HG02970 (cell line): ENCODE data around the gene CALCOCO1.
A peak's percentile ranks its signal among the peaks of the same experiment; 100 is the strongest.
"Not testable (repeated sequence)": the region's sequence is repeated elsewhere in the genome, so short reads cannot be mapped to it uniquely, and the experiment has no call there.

Source experiments
- ATAC-seq: cut with Tn5 transposase; IDR thresholded peaks from one replicate; pipeline ENCODE4 v1.9.1; 2021; ENCODE audit warnings: mild to moderate bottlenecking, moderate library complexity, moderate number of reproducible peaks; ENCODE audit not compliant: unreplicated experiment, low FRiP score

The CALCOCO1 gene

GRCh38 chr12:53727310-53728041 lies at the start of gene CALCOCO1:
Gene CALCOCO1, minus strand, starts transcription at chr12:53727452. Its CDS starts 2,210 bp downstream, at chr12:53725242.
- peak; percentile 95 for ATAC-seq

GRCh38 chr12:53776872-53777271 lies 49.6 kb upstream of the CALCOCO1 start:
- no peak for ATAC-seq

GRCh38 chr12:53775478-53776145 lies 48.4 kb upstream of the CALCOCO1 start:
- ATAC-seq = no peak

- ATAC-seq = no peak
Measured at GRCh38 chr12:53770281-53770680, 43.0 kb upstream of the CALCOCO1 start.

- no peak for ATAC-seq
Measured at GRCh38 chr12:53768976-53769375, 41.7 kb upstream of the CALCOCO1 start.

GRCh38 chr12:53766881-53767280 lies 39.6 kb upstream of the CALCOCO1 start:
- ATAC-seq = no peak

- ATAC-seq = no peak
Measured at GRCh38 chr12:53765891-53766290, 38.6 kb upstream of the CALCOCO1 start.

- ATAC-seq = no peak
Measured at GRCh38 chr12:53764615-53765014, 37.4 kb upstream of the CALCOCO1 start.

- not testable (repeated sequence) for ATAC-seq
Measured at GRCh38 chr12:53762793-53763192, 35.5 kb upstream of the CALCOCO1 start.

- no peak for ATAC-seq
Measured at GRCh38 chr12:53761306-53761705, 34.1 kb upstream of the CALCOCO1 start.

GRCh38 chr12:53759261-53759660 lies 32.0 kb upstream of the CALCOCO1 start:
- ATAC-seq = no peak

GRCh38 chr12:53758730-53759103 lies 31.5 kb upstream of the CALCOCO1 start:
- no peak for ATAC-seq

- ATAC-seq = no peak
Measured at GRCh38 chr12:53758081-53758729, 31.0 kb upstream of the CALCOCO1 start.

- ATAC-seq = peak; percentile 52
Measured at GRCh38 chr12:53757101-53757770, 30.0 kb upstream of the CALCOCO1 start.

GRCh38 chr12:53756300-53757100 lies 29.2 kb upstream of the CALCOCO1 start:
- ATAC-seq = no peak

- no peak for ATAC-seq
Measured at GRCh38 chr12:53755893-53756292, 28.6 kb upstream of the CALCOCO1 start.

GRCh38 chr12:53755451-53755891 lies 28.2 kb upstream of the CALCOCO1 start:
- ATAC-seq = no peak

- ATAC-seq = no peak
Measured at GRCh38 chr12:53754633-53755264, 27.5 kb upstream of the CALCOCO1 start.

GRCh38 chr12:53754188-53754585 lies 26.9 kb upstream of the CALCOCO1 start:
- ATAC-seq = no peak

GRCh38 chr12:53752621-53753020 lies 25.4 kb upstream of the CALCOCO1 start:
- no peak for ATAC-seq
